HepG2 (cell line): Measurements from ENCODE around the gene CYTH2. TPM values are rescaled to one million over a fixed set of nuclear protein-coding genes. Genes with fewer than 3 reads are reported as not detected.
A peak's percentile ranks its signal among the peaks of the same experiment; 100 is the strongest.

Experiments
- GTF2F1 ChIP-seq: fragments of 150-350 bp; IDR thresholded peaks from 2 replicates; pipeline ENCODE4 v1.6.1; 2014; ENCODE audit warnings: low read length
- KAT8 ChIP-seq: IDR thresholded peaks from 2 replicates; pipeline ENCODE4 v1.6.1; 2016; ENCODE audit warnings: missing genetic modification reagents, missing compliant biosample characterization
- RNF2 ChIP-seq: fragments of 450-650 bp; conservative IDR thresholded peaks from 2 replicates; pipeline ENCODE4 v1.6.1; 2016; ENCODE audit warnings: low read depth
- ZBTB38 ChIP-seq: sonication (generic); formaldehyde crosslinking; IDR thresholded peaks from 2 replicates; pipeline ENCODE4 v1.5.1; 2020; ENCODE audit warnings: mild to moderate bottlenecking, missing genetic modification reagents
- ZBTB4 ChIP-seq: sonication (generic); formaldehyde crosslinking; IDR thresholded peaks from 2 replicates; pipeline ENCODE4 v1.4.0; 2020; ENCODE audit warnings: missing genetic modification reagents, mild to moderate bottlenecking, borderline replicate concordance
- ZKSCAN5 ChIP-seq: sonication (generic); formaldehyde crosslinking; IDR thresholded peaks from 2 replicates; pipeline ENCODE4 v1.5.1; 2020; ENCODE audit warnings: mild to moderate bottlenecking, missing genetic modification reagents
- ZNF703 ChIP-seq: sonication (generic); formaldehyde crosslinking; IDR thresholded peaks from 2 replicates; pipeline ENCODE4 v1.5.1; 2020; ENCODE audit warnings: missing genetic modification reagents, mild to moderate bottlenecking, moderate library complexity, borderline replicate concordance
- ZSCAN31 ChIP-seq: sonication (generic); formaldehyde crosslinking; IDR thresholded peaks from 2 replicates; pipeline ENCODE4 v1.5.0; 2020; ENCODE audit warnings: low read depth, mild to moderate bottlenecking, missing genetic modification reagents
- ZUFSP ChIP-seq: sonication (generic); formaldehyde crosslinking; IDR thresholded peaks from 2 replicates; pipeline ENCODE4 v1.9.0; 2021; ENCODE audit warnings: missing genetic modification reagents, mild to moderate bottlenecking, borderline replicate concordance
- polyA plus RNA-seq, 8 experiments: library from polyadenylated mRNA; depleted of rRNA in 3 of 8; stranded (reverse) in 7 of 8; unstranded in 1 of 8; fragments of >200 nt; fragmentation: Illumina TruSeq in 4 of 8; extraction: Trizol in 4 of 8; gene quantifications; 2 replicates each; pipeline versions ENCODE4 v1.2.1 to v1.2.3, GENCODE V29; 2011 to 2016; ENCODE audit warnings: low read depth in 4 of 8, missing spikeins in 1 of 8, mixed read lengths in 1 of 8; ENCODE audit not compliant: insufficient read depth in 1 of 8
- total RNA-seq, 5 experiments: library from RNA; depleted of rRNA; stranded (reverse); fragments of >200 nt; fragmentation: Illumina TruSeq; extraction: Trizol; gene quantifications; 2 replicates each; pipeline ENCODE4 v1.2.3, GENCODE V29; 2016; ENCODE audit warnings: low read depth in 1 of 5
- TF ChIP-seq, protein P1 (sequence below): sonication (generic); formaldehyde crosslinking; IDR thresholded peaks from 2 replicates; pipeline ENCODE4 v1.5.1; 2020; ENCODE audit warnings: mild to moderate bottlenecking, missing genetic modification reagents, moderate library complexity
- TF ChIP-seq, protein P2 (sequence below): sonication (generic); formaldehyde crosslinking; IDR thresholded peaks from 2 replicates; pipeline ENCODE4 v1.4.0; 2020; ENCODE audit warnings: missing genetic modification reagents, borderline replicate concordance
- TF ChIP-seq, protein P3 (sequence below): fragments of 450-650 bp; IDR thresholded peaks from 2 replicates; pipeline ENCODE4 v1.6.1; 2017

The CYTH2 gene
- total and polyA plus RNA-seq, 2 of the 13 experiments (the other 11 are each of a cell fraction or from before 2014, with no cell fraction given) = 16.5 to 39.3 TPM

DNA sequence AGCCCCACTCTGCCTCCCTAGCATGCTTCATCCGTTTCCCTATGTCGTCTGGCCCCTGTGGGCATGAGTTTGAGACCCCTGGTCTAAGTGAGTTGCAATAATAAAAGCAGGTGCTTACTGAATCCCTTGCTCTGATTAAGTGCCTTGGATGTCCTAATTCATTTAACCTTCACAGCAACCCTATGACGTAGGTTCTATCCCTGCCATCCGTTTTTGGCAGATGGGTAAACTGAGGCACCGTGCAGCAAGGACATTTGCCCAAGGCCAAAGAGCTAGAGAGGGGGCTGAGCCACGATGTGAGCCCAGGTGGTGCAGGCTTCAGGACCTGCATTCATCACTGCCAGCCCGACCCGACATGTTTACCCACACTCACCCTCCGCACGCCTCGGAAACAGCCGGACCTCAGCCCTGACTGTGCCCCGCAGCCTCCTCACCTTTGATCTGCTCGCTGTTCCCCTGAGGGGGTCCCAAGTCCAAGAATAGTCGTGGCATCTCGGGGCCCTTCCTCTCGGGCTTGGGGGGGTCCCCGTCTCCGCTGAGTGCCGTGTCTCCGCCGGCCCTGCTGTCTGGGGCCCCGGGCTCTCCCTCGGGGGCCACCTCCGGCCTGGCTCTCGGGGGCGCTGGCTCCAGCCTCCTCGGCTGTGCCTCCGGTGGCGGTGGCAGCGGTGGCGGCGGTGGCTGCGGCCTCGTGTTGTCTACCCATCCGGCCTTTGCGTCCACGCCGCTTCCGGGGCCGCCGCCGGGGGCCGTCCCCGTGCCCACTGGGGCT lies 28.0 kb downstream of the CYTH2 start (continued):
- TF ChIP-seq ZBTB4 (CRISPR knock-in tag) (0 out of 2 replicates have a peak, but pooled peaks have one; percentile 36), ZNF703 (CRISPR knock-in tag) (no peak), KAT8 (CRISPR knock-in tag) (0 out of 2 replicates have a peak, but pooled peaks have one; percentile 30), ZKSCAN5 (CRISPR knock-in tag) (no peak), GTF2F1 (no peak), ZSCAN31 (CRISPR knock-in tag) (peak; percentile 67; the same call in 1 of the 2 replicates), ZBTB38 (CRISPR knock-in tag) (peak; percentile 45; the same call in 1 of the 2 replicates), RNF2 (peak; percentile 58; the same call in 1 of the 2 replicates), ZUFSP (no peak)
- TF ChIP-seq, protein P1, sequence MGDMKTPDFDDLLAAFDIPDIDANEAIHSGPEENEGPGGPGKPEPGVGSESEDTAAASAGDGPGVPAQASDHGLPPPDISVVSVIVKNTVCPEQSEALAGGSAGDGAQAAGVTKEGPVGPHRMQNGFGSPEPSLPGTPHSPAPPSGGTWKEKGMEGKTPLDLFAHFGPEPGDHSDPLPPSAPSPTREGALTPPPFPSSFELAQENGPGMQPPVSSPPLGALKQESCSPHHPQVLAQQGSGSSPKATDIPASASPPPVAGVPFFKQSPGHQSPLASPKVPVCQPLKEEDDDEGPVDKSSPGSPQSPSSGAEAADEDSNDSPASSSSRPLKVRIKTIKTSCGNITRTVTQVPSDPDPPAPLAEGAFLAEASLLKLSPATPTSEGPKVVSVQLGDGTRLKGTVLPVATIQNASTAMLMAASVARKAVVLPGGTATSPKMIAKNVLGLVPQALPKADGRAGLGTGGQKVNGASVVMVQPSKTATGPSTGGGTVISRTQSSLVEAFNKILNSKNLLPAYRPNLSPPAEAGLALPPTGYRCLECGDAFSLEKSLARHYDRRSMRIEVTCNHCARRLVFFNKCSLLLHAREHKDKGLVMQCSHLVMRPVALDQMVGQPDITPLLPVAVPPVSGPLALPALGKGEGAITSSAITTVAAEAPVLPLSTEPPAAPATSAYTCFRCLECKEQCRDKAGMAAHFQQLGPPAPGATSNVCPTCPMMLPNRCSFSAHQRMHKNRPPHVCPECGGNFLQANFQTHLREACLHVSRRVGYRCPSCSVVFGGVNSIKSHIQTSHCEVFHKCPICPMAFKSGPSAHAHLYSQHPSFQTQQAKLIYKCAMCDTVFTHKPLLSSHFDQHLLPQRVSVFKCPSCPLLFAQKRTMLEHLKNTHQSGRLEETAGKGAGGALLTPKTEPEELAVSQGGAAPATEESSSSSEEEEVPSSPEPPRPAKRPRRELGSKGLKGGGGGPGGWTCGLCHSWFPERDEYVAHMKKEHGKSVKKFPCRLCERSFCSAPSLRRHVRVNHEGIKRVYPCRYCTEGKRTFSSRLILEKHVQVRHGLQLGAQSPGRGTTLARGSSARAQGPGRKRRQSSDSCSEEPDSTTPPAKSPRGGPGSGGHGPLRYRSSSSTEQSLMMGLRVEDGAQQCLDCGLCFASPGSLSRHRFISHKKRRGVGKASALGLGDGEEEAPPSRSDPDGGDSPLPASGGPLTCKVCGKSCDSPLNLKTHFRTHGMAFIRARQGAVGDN = peak; percentile 80
- TF ChIP-seq, protein P2, sequence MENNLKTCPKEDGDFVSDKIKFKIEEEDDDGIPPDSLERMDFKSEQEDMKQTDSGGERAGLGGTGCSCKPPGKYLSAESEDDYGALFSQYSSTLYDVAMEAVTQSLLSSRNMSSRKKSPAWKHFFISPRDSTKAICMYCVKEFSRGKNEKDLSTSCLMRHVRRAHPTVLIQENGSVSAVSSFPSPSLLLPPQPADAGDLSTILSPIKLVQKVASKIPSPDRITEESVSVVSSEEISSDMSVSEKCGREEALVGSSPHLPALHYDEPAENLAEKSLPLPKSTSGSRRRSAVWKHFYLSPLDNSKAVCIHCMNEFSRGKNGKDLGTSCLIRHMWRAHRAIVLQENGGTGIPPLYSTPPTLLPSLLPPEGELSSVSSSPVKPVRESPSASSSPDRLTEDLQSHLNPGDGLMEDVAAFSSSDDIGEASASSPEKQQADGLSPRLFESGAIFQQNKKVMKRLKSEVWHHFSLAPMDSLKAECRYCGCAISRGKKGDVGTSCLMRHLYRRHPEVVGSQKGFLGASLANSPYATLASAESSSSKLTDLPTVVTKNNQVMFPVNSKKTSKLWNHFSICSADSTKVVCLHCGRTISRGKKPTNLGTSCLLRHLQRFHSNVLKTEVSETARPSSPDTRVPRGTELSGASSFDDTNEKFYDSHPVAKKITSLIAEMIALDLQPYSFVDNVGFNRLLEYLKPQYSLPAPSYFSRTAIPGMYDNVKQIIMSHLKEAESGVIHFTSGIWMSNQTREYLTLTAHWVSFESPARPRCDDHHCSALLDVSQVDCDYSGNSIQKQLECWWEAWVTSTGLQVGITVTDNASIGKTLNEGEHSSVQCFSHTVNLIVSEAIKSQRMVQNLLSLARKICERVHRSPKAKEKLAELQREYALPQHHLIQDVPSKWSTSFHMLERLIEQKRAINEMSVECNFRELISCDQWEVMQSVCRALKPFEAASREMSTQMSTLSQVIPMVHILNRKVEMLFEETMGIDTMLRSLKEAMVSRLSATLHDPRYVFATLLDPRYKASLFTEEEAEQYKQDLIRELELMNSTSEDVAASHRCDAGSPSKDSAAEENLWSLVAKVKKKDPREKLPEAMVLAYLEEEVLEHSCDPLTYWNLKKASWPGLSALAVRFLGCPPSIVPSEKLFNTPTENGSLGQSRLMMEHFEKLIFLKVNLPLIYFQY (CRISPR knock-in tag) = no peak
- TF ChIP-seq, protein P3, sequence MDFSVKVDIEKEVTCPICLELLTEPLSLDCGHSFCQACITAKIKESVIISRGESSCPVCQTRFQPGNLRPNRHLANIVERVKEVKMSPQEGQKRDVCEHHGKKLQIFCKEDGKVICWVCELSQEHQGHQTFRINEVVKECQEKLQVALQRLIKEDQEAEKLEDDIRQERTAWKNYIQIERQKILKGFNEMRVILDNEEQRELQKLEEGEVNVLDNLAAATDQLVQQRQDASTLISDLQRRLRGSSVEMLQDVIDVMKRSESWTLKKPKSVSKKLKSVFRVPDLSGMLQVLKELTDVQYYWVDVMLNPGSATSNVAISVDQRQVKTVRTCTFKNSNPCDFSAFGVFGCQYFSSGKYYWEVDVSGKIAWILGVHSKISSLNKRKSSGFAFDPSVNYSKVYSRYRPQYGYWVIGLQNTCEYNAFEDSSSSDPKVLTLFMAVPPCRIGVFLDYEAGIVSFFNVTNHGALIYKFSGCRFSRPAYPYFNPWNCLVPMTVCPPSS = no peak
